HG02571 (cell line): ENCODE results near the gene SLAMF1.

Experiments
- ATAC-seq: cut with Tn5 transposase; IDR thresholded peaks from one replicate; pipeline ENCODE4 v1.9.1; 2021; ENCODE audit warnings: mild to moderate bottlenecking, moderate library complexity; ENCODE audit not compliant: unreplicated experiment

SLAMF1 gene

DNA sequence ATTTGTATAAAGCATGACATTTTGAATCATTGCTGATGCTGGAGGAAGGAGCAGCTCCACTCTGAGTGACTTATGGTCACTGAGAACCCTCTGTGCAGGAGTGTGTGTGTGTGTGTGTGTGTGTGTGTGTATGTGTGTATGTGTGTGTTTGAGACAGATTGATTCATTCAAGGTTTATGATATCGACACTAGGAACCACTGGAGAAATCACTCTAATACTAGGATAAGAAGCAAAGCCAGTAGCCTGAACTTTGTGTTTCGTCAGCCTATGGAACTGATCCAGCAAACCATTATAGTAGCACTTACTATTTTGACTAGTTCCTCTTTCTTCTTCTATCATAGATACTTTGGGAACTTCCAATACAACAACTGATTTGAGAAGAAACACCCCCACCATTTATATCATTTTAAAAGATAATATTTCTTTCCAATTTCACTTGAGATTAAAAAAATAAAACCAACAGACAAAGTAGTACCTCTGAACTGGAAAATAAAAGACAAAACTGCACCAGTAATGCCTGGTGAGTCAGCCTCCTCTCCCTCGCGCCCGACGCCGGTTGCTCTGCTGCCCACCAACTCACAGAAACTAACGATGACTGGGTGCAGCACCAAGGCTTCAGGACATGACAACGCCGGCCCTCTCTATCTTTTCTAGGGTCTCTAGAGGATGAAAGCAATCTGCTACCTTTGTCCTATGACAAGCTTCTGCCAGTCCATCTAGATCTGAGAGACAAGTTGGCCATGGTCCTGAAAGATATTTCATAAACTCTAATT lies 20.9 kb downstream of the SLAMF1 start:
- ATAC-seq, result no peak

DNA sequence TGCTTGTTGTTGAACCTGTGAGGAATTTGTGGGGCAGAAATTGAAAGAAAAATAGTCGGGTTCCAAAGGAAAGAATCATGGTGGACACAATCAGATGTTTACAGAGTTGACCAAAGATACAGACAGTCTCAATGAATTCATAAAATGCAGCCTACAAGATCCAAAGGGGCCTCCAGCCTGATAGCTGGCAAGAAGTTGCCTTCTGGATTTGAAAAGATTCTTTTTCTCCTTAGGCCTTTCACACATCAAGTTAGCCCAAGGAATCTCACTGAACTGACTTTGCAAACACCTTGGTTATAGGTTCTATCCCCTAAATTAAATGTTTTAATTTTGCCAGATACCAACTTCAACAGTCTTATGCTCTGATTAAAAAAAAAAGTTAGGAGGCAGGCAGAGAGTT lies 21.5 kb downstream of the SLAMF1 start:
- ATAC-seq, result no peak

DNA sequence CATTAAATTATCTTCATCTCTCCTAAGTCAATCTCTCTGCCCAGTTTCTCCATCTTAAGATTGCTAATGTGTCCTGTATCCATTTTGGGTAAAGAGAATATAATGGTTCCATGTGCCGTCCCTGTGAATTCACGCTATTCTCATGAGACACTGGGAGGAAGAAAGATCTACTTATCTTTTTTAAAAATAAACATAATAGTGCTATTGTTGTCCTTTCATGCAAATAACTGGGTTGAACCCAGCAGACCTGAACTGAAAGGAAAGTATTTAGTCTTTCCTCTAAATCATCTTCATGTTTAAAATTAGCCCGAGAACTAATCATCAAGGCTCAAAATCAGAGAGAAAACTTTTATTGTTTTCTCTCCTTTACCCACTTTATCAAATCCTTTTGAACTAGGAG lies 22.4 kb downstream of the SLAMF1 start:
- no peak for ATAC-seq

DNA sequence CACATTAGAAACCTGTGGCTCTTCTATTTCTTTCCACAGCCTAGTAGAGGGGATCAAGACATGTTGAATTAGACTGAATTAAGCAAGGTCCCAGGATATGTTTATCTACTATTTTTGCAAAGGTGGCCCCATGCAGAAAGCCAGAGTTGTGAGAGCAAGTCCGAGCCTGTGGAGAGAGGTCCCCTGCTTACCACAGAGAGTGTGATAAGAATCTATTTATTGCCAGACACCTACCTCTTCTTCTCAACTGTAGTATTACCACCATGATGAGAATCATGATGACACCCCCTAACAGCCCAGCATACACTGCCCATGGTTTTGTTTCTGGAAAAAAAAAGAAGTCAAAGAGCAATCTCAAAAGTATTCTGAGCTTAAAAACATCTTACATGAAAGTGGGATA lies 23.0 kb downstream of the SLAMF1 start:
- no peak for ATAC-seq

DNA sequence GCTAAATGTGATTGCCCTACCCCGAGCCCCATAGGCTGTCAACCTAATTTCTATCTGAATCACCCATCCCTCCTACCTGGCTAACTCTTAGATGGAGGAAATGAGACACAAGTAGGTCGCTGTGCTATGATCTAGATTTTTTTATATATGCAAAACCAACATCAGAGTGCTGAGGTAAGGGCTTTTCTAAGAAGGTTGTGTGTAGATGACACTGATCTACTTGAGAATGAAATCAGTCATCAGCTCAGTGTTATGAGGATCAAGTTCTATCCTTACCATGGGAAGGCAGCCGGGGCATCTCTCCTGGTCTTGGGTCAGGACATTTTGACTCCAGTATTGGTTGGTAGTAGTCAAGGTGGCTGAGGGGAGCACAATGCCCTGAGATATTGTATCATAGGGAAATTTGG lies 23.6 kb downstream of the SLAMF1 start:
- ATAC-seq, result no peak

DNA sequence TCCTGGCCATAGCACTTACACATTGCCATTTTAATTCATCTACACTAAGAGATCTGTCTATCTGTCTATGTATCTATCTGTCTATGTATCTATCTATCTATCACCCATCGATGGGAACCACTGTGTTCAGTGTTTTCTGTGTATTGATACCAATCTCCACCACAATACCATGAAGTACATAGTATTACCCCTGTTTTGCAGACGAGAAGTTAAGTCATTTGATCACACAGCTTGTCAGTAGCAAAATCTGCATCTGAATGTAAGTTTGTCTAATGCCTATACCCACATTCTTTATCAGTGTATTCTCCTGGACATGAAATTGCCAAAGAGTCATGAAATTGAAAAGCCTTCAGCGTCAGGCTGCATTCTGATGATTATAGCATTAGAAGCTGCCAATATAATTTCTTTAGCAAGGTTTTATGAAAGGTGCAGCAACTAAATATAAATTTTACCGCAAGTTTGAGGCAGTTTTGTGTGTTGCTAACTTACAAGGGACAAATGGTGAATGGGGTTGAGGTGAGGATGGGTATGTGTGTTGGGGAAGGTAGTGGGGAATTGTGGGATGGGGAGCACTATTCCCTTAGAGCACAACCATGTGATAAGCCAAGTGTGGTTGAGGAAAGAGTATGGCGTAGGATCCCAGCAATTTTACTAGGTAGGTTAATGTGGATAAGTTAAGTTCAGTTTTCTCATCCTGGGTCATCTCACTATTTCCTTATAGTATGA lies 24.2 kb downstream of the SLAMF1 start:
- ATAC-seq, result no peak

DNA sequence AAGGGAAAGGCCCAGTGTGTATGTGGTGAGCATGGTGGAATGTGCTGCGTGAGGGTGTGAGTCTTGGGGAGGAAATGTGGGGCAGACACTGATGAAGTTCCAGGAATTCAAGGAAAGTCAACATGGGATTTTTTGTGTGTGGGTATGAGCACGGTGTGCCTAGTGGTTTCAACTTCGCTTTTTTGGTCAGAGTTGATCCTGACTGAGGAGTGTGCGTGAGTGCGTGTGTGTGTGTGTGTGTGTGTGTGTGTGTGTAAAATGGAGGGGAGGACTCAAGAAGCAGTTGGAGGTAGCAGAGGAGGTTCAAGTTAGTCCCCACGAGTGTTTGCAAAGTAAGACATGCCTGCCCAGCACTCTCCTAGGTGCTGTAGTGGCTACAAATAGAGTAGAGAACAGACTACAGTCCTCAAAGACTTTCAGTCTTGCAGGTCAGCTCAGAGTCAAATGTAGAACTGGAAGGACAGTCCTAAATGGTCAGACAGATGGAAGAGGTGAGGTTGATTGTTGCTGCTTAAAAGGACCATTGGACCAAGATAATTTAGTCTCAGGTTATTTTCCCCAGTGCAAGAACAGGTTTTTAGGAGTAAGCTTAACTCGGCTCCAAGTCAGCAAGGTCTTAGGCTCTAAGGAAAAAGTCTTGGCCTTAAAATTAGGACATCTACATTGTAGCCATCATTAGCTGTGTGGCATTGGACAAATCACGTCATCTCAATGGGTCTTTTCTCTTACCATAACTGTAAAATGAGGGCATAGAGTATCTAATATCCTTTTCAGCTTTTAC lies 25.0 kb downstream of the SLAMF1 start:
- no peak for ATAC-seq

DNA sequence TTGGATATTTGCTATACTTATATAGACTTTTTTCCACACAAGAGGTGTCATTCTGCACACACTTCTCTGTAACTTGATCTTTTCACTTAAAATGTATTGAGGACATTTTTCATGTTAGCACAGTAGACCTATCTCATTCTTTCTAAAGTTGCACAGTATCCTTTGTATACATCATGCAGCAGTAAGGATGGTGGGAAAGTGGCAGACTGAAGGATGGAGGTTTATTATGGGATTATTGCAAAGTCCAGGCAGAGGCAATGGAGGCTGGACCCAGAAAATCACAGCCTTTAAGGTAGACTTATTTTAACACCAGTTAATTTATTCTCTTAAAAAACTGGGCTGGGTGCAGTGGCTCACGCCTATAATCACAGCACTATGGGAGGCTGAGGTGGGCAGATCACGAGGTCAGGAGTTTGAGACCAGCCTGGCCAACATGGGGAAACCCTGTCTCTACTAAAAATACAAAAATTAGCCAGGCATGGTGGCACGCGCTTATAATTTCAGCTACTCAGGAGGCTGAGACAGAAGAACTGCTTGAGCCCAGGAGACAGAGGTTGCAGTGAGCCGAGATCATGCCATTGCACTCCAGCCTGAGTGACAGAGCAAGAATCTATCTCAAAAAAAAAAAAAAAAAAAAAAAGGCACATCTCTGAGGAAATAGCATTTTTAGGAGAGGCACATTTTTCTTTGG lies 25.8 kb downstream of the SLAMF1 start:
- no peak for ATAC-seq

DNA sequence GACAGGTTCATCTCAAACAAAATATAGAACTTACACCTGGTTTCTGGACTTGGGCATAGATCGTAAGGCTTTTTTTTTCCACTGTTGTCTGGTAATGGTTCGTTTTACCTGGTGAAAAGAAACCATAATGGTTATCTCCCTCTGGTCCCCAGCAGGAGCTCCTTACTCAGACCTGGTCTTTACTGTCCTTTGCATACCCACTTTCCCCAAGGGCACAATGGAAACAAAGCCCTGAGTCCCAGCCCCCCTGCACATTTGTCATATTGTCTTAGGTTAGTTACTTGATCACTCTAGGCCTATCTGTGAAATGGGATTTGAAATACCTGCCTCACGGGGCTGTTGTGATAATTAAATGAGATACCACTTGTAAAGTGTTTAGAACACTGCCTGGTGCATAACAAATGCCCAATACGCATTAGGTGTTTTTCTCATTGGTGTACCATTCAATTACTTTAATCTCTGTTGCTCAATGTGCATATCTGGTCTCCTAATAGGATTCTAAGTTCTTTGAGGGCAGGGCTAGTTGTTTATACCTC lies 27.0 kb downstream of the SLAMF1 start:
- no peak for ATAC-seq

DNA sequence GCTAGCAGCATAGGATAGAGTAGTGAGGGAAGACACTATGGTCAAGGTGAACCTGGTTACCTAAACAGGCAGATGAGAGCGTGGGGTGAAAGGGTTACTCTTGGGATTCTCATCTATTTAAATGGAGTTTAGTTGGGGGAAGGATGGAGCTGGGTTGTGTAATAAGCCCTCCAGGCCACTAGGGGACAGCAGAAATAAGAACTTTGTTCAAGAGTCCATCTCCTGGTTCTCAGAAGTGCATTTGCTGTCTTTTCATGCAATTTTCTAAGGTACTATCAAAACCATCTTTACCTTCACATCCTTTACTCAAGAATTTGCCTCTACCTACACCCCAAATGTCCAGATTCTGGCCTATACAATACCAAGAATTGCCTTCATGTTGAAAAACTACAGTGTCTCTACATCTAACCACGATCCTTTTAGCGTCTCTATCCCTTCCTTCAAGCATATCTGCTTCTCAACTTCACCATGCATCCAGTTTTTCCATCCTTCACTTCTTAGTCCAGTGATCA lies 28.0 kb downstream of the SLAMF1 start:
- ATAC-seq, result no peak

DNA sequence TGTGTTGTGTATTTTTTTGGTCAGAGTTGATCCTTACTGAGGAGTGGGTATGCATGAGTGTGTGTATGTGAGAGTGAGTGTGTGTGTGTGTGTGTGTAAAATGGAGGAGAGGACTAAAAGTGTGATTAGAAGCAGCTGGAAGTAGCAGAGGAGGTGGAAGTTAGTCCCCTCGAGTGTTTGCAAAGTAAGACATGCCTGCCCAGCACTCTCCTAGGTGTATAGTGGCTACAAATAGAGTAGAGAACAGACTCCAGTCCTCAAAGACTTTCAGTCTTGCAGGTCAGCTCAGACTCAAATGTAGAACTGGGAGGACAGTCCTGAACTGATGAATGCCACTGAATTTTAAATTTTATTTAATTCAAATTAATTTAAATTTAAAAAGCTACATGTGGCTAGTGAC lies 28.5 kb downstream of the SLAMF1 start:
- no peak for ATAC-seq

DNA sequence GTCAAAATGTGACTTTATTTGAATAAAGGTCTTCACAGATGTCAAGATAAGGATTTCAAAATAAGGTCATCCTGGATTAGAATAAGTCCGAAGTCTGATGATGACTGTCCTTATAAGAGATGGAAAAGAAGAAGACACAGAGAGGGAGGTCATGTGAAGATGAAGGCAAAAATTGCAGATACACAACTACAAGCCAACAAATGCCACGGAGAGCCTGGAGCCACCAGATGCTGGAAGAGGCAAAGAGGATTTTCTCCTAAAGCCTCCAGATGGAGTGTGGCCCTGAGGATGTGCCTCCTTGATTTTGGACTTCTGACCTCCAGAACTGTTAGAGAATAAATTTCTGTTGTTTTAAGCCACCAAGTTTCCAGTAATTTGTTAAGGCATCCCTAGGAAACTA lies 31.2 kb downstream of the SLAMF1 start:
- ATAC-seq, result no peak

DNA sequence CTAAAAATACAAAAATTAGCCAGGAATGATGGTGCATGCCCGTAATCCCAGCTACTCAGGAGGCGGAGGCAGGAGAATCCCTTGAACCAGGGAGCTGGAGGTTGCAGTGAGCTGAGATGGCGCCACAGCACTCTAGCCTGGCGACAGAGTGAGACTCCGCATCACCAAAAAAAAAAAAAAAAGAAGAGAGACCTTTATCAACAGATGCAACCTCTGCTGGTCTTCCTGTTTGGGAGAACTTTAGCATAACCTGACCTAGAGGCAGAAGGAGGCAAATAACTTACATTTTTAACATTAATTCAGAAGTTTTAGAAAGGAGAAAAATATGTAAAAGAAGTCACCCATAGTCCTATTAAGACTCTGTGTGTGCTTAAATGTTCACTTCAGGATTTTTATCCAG lies 32.4 kb downstream of the SLAMF1 start:
- no peak for ATAC-seq

DNA sequence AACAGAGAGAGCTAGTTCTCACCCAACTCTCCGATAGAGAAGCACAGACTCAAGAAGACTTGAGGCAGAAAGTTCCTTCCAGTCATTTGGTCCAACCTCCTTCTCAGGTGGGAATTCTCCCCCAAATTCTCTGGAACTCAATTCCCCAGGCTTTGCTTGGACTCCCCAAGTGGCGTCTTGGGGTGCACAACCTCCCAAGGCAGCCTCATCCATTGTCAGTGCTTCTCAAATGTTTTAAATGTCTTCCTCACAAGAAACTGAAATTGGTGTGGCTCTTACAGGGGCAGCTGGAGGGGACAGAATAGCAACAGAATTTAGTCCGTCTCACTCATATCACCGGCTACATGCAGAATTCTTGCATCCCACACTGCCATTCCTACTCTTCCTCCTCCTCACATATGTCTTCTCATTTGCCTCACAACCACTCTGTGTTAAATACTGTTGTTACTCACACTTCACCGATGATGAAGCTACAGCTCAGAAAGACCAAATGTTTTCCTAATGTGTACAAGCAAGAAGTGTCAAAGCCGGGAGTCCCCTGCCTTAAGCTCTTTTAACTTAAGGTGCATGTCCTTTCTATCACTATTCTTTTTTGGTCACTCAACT lies 34.1 kb downstream of the SLAMF1 start:
- no peak for ATAC-seq

DNA sequence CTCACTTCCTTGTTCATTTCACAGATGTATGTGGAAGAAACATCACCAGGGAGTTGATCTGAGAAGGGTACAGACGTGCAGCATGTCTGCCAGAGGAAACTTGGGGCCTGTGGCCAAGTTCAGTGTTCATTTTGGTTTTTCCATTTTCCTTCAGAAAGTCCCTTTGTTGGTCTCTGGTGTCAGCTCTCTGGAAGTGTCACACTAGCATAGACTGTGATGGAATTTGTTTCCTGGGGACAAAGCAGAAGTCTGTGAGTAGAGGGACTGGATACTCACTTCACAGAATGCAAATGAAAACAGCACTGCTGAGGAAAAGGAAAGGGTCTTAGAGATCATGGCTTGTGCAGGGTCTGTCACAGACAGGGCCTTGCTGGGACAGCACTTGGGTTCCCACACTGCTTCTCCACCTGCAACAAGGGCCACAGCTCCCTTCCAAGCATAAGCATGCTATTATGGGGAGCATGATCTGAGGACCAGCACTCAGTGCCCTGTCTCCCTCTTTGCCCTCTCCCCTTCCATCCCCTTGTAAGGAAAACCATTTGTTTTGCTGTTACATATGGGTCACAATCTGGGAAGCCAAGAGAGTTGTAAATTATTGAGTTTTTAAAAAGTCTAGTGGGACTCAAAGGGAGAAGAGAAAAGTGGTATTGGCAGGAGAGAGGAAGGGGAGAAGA lies 36.1 kb downstream of the SLAMF1 start:
- ATAC-seq, result no peak

DNA sequence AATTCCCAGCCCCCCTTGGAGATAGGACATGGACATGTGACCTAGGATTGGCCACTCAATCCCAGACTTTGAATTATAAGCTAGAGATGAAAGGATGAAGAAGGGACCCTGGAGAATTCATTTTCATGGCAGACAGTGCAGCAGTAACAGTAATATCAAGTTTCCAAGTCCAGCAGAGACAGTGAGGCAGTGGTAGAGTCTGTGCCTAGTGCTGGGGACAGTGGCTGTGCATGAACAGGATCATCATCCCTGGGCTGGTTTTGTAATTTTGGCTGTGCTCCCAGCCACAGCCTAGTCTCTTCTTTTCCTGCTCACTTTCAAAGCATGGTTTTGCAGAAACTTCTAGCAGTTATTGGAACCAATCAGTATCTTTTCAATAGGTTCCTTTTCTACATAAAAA lies 37.9 kb downstream of the SLAMF1 start:
- no peak for ATAC-seq

DNA sequence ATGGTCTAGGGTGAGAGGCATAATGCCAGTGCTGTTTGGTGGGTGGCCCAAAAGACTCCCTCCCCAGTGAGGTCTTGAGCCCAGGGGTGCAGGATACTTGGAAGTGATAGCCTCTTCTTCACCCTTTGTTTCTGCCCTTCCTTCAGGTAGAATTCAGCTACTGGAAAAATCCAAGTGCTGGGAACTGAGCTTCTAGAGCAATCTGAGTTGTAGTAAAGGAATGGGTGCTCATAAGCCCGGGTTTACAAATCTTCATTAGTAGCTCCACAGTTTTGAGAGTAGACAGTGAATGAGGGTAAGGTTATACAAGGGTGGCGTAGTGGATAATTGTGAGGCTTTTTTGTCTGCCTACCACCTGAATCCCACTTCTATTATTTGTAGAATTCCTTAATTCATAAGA lies 38.3 kb downstream of the SLAMF1 start:
- no peak for ATAC-seq

DNA sequence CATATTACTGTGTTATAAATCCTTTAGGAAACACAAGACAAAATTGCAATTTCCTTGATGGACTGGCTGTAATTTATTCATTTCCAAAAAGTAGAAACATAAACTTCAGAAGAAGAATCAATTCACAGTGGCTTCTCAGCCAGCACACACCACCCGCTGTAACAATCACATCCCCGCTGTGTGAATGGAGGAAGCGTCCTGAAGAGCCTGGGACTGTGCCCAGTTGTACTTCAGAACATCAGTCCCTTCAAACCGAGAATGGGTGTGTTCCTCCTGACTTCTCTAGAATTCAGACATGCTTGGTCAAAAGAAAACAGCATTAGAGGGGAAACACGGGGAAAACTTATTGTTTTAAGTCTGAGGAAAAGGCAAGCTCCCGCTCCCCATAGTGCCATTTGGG lies 38.8 kb downstream of the SLAMF1 start:
- no peak for ATAC-seq

DNA sequence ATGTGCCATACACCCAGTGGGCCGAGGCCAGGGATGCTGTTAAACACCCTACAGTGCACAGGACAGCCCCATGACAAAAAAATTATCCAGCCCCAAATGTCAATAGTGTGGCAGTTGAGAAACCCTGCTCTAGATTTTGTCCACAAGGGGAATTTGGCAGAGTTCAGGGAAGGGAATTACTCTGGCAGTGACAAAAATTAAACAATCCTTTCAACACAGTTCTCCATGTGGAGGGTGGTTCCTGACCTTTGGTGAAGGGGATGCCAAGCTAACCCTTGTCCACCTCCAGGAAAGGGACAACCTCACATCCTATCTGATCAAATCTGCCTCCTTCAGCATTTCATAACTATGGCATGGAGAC lies 39.2 kb downstream of the SLAMF1 start:
- no peak for ATAC-seq
